GM21360 (cell line): ENCODE data around the gene PABPN1L.
"Not testable (repeated sequence)": the region's sequence is repeated elsewhere in the genome, so short reads cannot be mapped to it uniquely, and the experiment has no call there.

Source experiments
- ATAC-seq: cut with Tn5 transposase; IDR thresholded peaks from one replicate; pipeline ENCODE4 v1.9.1; 2021; ENCODE audit warnings: mild to moderate bottlenecking, moderate library complexity; ENCODE audit not compliant: unreplicated experiment

Gene PABPN1L

DNA sequence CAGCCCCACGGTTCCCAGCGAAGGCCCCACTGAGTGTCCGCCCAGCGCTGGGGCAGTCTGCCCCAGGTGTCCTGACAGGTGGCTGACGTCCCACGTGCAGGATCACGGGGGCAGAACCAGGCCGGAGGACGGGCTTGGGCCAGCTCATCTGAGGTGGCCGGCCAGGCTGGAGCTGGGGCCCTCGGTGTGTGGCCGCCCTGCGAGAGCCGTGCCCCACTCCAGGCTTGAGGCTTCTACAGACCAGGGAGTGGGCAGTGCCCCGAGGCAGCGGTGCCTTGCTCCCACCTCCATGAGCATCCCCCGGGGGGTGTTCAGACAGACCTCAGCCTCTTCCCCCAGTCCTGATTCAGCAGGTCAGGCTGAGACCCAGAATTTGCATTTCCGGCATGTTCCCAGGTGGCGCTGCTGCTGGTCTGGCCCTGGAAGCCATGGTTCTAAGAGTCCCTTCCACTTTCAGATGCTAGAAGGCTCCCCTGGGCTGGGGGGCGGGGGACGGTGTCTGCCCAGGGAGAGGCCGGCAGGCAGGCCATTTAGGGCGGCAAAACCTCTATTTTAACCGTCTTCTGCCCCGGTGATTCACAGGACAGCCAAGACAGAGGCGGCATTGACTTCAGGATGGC is 35.4 kb upstream of the PABPN1L start:
- no peak for ATAC-seq

DNA sequence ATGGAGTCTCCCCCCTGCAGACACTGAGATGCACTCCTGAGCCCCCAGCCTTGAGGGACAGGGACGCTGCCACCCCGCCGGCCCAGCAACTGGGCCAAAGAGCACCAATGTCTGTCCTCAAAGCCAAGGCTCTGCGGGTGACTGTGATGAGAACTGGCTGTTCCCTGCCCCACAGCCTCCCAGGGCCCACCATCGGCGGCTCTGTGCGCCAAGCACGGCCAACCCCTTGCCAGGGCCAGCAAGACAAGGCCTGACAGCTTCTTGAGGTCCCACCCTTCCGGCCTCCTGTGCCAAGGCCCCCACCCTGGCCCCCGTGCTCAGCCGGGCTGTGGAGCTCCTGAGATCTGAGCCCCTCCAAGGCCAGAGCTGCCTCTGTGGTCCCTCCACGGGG is 34.2 kb upstream of the PABPN1L start:
- no peak for ATAC-seq

DNA sequence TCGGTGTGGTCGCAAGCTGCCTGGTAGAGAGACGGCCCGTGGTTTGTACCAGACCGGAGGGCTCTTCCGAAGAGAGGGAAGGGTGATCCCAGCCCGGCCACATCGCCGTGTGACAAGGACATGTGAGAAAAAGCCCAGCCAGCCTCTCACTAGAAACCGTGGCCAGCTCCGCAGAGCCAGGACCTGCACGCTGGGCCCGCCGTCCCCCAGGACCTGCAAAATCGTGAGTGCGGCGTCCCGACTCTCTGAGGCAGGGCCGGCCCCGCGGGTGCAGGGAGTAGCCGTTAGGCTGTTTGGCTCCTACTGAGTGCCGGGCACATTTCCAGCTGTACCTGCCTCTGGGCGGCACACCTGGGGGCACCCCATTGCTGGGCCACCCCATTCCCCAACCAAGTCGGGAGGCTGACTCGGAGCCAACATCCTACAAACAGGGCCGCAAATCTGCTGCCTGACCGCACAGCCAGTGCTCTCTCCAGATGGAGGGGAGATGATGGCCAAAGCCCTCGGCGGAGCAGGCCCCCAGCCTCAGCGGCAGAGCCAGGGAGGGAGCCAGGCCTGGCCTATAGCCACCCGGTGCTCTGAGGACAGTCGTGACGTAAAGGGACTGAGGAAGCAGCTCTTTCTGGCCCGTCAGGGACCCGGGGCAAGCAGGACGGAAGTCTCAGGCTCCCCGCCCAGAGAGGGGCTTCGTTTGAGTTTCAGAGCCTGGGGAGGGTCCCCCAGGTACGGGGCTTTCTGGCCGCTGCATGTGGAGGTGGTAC is 33.6 kb upstream of the PABPN1L start:
- ATAC-seq = no peak

DNA sequence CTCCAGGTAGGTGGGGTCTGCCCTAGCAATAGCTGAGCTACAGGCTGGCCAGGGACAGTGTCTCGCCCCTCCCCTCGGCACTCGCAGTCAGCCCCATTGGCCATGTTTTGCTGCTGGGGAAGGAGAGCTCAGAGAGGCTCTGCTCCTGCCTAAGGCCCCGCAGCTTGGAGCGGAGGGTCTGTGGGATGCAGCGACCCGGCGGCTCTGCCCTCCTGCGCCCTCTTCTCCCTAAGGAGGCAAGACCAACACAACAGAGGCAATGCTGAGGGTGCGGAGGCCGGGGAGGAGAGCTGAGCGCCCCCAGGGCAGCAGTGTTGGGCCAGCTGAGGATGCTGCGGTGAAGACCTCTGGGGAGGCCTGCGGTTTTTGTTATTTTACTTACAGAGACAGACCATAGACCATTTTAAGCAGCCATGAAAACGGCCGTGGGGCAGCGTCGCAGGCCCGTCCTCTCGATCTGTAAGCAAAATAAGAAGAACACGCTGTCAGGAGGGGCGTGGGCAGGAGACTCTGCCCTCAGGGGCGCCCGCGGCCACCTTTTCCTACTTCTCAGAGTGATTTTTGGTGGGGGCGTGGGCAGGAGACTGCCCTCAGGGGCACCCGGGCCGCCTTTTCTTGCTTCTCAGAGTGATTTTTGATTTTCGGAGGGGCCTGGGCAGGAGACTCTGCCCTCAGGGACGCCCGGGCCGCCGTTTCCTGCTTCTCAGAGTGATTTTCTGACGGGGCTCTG is 31.4 kb upstream of the PABPN1L start:
- ATAC-seq = no peak

DNA sequence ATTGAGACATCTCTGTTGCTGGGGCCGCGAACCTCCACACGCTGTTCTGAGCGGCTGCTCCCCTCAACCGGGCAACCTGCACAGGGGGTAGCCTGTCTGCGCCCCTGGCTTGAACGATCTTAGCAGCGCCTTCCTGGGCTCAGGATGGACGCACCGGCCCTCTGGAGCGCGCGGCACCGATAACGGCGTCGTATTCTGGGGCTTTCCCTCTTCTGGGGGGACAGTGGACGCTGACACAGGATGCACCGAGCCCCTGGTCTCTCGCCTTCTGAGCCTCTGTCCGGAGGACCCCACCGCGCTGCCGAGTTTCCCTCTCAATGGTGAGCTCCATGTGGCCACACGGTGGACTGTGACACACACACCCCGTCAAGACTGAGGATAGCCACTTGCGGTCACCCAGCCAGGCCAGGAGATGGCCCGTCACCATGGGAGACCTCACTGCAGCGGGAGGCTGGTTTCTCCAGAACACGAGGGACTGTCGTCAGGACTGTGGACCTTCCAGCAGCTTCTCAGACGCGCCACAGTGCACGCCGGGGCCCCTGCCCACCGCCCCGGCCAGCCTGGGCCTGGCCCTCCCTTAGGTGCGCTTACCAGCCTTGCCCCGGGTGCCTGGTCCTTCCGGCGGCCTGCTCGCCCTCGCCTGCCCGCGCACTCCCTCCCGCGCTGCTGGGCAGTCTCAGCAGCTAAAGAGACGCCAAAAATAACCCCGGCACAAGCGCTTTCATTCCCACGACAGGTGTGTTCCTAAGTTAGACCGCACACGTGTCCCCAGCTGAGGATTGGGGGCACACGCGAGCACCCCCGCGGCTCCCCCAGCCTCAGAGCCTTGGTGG is 30.0 kb upstream of the PABPN1L start:
- ATAC-seq = no peak

DNA sequence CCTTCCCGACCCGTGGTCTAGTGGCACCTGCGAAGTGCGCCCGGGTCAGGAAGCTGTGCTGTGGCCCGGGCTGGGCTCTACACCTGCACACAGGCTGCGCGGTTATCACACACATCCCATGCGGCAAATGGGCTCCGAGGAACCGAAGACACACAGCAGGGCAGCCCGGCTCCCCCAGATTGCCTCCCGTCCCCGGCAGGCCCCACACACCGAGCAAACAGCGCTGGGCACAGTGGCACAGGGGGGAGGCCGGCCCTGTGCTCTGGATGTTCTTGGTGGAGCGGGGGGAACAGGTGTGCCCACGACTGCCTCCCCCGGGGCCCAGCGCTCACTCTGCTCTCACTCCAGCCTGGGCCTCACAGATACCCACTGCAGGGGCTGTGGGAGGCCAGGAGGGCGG is 28.9 kb upstream of the PABPN1L start:
- ATAC-seq = no peak

DNA sequence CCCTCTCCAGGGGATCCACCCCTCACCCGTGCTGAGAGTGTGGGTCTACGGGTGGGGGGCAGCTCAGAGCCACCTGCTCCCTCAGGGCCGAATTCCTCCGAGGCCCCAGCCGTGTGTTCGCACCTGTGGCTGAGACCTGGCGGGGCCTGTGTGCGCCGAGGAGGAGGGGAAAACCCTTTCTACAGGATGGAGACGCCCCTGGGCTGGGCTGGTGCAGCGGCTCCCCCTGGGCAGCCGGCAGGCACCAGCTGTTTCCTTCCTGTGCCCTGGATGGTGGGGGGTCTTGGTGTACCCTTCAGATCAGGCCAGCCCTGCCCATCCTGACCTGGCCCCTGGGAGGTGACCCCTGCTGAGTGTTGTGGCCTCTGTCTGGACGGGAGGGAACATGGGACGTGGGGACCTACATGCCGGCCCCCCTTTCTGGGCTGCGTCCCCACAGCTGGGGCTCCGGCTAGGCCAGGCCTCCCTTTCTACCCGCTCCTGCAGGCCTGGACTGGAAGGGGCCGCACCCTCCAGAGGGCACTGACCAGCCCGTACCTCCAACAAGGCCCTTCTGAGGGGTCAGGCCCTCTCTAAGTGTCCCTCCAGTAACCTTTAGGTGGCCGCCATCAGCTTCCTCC is 28.3 kb upstream of the PABPN1L start:
- ATAC-seq = no peak

DNA sequence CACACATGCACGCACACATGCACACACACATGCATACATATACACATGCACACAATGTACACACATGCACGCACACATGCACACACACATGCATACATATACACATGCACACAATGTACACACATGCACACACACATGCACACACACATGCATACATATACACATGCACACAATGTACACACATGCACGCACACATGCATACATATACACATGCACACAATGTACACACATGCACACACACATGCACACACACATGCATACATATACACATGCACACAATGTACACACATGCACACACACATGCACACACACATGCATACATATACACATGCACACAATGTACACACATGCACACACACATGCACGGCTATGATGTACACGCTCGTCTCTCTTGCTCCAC is 27.8 kb upstream of the PABPN1L start:
- ATAC-seq = not testable (repeated sequence)

DNA sequence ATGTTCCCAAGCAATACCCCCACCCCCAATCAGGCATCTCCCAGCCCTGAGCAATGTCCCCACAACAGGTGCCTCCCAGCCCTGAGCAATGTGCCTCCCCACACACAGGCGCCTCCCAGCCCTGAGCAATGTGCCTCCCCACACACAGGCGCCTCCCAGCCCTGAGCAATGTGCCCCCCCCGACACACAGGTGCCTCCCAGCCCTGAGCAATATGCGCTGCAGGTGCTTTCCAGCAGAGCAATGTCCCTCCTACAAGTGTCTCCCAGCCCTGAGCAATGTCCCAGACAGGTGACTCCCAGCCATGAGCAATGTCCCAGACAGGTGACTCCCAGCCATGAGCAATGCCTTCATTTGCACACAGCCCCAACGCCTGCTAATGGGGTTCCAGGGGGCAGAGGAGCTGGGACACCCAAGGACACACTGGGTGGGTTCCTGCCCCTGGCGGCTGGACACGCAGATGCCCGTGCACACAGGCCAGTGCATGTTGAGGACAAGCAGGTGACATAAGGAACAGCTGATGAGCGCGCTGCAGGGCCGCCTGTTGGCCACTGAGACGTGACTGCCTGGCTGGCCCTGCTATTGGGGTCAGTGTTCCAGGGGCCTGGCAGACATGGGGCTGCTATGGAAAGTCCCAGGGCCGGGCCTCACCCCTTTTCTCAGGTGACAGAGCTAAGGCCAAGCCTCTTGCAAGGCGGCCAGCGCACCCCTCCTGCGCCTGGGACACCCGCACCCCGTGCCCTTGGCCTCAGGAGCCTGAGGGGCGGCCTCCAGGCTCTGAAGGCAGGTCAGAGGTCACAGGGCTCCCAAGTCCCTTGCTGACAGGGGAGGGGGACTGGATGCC is 26.9 kb upstream of the PABPN1L start:
- ATAC-seq = no peak

DNA sequence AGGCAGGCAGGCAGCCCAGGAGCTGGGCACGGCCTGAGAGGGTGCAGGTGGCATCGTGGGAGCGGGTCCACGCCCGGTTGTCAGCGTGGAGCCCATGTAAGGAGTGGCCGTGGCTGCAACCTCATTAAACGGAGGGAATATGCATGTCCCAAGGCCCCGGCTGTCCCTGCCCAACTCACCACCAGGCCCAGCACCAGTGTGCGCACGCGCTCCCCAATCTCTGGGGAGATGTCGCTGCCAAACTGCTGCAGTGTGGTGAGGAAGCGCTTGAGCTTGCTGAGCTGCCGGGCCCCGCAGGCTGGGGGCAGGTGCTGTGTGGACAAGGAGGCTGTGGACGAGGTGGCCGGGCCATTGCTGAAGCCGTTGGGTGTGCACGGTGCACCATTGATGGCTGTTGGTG is 25.6 kb upstream of the PABPN1L start:
- no peak for ATAC-seq

DNA sequence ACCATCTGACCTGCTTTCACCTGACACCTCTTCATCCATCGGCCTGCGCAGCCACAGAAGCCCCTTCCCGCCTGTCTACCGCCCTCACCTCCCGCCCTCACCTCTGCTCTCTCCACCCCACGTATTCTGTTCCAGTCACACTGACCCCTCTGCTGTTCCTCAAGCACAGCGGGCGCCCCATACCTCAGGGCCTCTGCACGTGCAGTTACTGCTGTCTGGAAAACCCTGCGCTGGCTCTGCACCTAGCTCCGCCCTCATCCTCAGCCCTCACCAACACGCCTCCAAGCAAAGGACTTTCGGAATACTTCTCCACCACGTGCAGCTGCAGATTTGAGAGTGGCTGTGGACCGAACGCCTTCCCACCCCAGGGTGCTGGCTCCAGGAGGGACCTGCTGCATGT is 24.6 kb upstream of the PABPN1L start:
- ATAC-seq = no peak

DNA sequence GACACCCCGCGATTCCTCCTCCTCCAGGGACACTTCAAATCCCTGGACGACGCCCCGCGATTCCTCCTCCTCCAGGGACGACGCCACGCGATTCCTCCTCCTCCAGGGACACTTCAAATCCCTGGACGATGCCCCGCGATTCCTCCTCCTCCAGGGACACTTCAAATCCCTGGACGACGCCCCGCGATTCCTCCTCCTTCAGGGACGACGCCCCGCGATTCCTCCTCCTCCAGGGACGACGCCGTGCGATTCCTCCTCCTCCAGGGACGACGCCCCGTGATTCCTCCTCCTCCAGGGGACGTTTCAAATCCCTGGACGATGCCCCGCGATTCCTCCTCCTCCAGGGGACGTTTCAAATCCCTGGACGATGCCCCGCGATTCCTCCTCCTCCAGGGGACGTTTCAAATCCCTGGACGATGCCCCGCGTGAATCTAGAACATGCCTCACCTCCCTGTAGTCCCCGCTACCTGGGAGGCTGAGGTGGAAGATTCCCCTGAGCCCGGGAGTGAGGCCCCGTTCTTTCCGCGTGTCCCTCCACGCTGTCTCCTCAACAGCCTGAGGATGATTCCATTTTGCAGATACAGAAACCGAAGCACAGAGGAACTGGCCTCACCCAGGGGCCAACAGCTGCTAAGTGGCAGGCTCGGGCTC is 23.4 kb upstream of the PABPN1L start:
- ATAC-seq = not testable (repeated sequence)

DNA sequence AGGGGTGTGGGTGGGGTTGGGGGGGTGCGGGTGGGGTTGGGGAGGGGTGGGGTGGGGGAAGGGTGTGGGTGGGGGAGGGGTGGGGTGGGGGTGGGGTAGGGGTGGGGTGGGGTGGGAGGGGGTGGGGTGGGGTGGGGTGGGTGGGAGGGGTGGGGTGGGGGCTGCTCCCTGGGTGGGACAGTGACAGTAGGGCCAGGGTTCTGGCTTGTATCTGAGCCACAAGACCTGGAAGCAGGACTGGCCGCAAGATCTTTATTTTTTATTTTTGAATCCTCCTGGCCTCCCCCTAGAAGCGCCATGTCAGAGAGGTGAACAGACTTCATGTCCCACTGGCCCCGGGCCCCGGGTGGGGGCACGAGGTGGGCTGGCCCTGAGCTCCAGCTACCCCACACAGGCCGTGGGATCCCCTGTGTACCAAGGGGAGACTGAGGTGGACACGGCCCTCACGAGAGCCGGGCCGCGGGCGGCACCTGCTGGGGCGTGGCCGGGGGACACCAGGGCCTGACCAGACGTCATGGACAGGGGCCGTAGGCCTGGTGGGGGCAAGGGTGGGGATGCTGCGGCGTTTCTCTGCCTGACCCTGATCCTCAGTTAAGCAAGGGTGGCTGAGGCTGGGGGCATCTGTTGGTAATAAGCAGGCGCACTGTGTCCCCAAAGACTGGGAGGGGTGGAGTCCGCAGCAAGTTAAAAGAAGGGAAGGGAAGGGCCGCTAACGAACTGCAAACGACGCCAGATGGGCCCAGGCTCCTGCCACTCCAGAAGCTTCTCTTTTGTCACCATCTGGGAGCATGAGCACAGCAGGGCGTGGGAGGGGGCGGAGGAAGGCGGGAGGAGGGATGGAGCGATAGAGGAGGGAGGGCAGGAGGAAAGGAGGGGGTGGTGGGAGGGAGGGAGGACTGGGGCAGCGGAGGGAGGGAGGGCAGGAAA is 22.3 kb upstream of the PABPN1L start:
- no peak for ATAC-seq

DNA sequence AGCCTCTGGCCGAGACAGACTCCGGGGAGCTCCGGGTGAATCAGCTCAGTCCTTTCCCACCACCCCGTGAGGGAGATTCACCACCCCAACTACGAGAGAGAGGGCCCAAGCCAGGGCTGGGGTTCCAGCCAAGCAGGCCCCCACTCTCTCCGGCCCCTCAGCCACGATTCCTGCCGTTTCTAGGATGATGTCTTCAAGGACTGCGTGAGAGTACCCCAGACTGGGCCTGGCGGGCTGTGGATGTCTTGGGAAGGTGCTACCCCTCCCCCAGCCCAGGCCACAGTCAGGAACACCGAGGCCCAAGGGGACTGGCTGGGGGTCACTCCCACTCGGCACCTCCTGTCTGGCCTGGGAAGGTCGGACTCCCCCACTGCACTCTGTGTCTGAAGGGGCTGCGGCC is 21.6 kb upstream of the PABPN1L start:
- ATAC-seq = no peak

DNA sequence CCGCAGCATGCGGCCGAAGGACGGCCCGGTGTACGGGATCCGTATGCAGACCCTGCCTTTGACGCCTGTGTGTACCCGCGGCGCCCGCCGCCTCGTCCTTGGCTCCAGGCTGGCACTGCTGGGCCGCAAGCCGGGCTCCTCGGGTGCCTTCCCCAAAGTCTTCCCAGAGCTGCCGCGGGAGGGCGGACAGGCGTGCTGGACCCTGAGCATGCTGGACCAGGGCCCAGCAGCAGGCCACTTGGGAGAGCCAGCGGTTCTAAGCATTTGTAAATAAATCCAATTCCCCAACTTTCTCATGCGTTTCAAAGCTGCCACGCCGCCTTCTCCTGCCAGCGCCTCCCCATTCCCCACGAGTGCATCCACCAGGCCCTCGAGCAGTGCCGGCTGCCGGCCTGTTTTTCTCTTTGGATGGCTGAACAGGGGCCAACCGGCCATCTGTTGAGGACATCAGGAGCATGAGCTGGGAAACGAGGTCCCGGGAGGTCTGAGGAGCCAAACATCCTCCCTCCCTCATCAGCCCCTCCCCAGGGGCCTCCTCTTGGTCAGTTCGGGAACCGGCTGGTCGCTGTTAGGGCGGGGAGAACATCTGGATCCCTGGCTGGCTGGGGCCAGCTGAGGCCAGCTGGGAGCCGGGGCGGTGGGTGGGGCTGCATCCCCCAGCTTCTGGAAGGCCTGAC is 20.5 kb upstream of the PABPN1L start:
- ATAC-seq = no peak

DNA sequence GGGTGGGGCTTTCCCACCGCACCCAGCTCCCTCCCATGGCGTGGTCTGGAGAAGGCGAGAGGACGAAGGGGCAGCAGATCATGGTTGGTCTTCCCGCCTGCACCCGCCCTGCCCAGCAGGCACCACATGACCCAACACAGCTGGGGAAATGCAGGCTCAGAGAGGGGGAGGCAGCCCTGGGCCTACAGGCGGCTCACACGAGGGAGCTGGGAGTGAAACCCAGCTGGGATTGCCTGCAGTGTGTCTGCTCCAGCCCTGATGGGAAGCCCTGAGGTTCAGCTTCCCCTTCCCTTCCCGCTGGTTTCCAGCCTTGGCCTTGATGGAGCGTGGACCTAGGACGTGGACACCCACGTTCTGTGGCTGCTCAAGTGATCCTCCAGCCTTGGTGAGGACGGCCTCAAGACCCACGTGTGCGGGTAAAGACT is 20.0 kb upstream of the PABPN1L start:
- no peak for ATAC-seq

DNA sequence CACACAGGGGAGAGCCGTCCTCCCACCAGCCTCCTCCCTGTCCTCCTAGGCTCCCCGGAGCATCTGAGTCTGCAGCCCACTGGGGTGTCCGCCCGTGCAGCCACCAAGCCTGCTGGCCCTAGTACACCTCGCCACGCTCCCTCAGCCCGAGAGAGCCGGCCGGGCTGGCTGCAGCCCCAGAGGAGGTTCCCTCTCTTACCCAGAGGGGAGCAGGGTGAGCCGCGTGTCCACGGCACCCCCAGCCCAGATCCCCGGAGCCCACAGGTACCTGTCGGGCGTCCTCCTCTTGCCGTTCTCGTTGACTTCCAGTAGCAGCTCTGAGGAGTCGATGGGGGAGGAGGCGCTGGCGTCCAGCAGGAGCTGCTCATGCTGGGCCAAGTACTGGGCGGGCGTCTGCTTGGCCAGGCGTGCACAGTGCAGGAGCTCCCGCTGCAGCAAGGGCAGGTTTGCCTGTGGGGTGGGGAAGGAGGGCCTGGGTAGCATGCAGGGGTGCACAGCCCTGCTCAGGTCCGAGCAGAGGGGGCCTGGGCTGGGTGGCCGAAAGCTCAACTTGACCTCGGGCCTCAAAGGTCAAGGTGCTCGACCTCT is 19.3 kb upstream of the PABPN1L start:
- ATAC-seq = no peak
